ENCODE data around the gene POU4F1.

POU4F1 gene

GRCh38 chr13:78592584-78592983 lies 10.8 kb downstream of the POU4F1 start:
- DNase-seq (ENCODE audit: low spot score) = no peak

GRCh38 chr13:78589206-78589605 lies 14.1 kb downstream of the POU4F1 start:
- DNase-seq (ENCODE audit: low spot score) = no peak

GRCh38 chr13:78587395-78587794 lies 16.0 kb downstream of the POU4F1 start:
- DNase-seq (ENCODE audit: low spot score) = no peak

GRCh38 chr13:78586706-78587105 lies 16.6 kb downstream of the POU4F1 start:
- no peak for DNase-seq (ENCODE audit: low spot score)

- DNase-seq (ENCODE audit: low spot score) = no peak
Observed at GRCh38 chr13:78576261-78576660, 27.1 kb downstream of the POU4F1 start.

GRCh38 chr13:78572459-78572858 lies 30.9 kb downstream of the POU4F1 start:
- no peak for DNase-seq (ENCODE audit: low spot score)

- DNase-seq (ENCODE audit: low spot score) = no peak
Observed at GRCh38 chr13:78569029-78569428, 34.3 kb downstream of the POU4F1 start.

GRCh38 chr13:78566631-78567030 lies 36.7 kb downstream of the POU4F1 start:
- DNase-seq (ENCODE audit: low spot score) = no peak

GRCh38 chr13:78562237-78562889 lies 41.0 kb downstream of the POU4F1 start:
- no peak for DNase-seq (ENCODE audit: low spot score)

Data from CD4-positive, alpha-beta T cell treated with Interleukin-2 at 100 ng/mL for 4 hours (primary cell).